ENCODE measurements around the gene VOPP1.

VOPP1 gene

DNA sequence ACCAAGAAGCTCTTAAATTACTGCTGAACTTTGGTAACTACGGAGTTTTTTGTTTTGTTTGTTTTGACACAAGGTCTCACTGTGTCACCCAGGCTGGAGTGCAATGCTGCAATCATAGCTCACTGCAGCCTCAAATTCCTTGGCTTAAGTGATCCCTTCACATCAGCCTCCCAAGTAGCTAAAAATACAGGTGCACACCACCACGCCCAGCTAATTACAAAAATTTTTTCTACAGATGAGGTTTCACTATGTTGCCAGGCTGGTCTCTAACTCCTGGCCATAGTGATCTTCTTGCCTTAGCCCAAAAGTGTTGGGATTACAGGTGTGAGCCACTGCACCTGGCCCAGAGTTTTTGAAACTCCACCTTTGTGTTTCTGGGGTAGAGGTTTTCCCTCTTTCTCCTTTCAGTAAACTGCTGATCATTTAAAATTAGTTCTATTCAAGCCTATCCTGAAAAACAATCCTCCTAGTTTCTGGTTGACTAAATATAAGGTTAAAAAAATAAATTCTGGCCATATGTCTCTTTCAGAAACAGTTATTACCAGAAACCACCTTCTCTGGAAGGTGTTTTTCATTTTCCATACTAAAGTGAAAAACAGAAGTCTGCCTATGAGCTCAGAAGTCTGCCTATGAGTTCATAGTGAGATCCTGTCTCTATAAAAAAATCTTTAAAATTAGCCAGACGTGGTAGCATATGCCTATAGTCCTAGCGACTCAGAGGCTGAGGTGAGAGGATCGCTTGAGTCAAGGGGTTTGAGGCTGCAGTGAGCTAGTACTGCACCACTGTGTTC is 63.9 kb downstream of the VOPP1 start:
- no peak for DNase-seq

- DNase-seq = no peak
These were observed 64.6 kb downstream of the VOPP1 start for GRCh38 chr7:55507743-55508142.

DNA sequence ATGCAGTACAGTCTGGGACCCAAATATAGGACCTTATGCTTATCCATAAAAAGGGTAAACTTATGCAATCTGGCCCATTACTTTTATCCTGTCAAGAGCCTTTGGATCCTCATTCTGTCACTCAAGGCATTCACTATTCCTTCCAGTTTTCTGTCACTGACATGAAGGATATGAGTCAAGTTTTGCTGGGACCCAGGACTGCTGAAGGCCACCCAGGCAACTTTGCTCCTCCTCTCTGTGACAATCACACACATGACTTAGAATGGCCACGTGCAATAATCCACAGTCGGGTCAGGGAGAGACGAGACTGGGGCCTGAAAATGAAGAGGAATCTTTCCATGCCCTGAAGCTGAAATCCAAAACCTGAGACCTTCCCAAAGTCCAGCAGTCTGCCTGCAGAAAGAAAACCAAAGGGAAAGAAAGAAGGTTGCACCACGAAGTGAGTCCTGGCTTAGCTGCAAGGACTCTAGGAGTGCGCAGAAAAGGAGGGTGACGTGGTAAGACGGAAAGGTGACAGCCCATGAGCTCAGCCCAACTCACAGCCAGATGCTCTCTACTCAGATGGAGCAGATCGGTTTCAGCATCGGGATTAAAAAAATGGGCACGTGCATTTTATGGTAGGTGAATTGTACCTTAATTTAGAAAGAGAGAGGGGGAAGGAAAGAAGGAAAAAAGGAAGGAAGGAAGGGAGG is 67.2 kb downstream of the VOPP1 start:
- no peak for DNase-seq

GRCh38 chr7:55504093-55504859 is 68.0 kb downstream of the VOPP1 start:
- no peak for DNase-seq

- DNase-seq = no peak
These were observed 69.4 kb downstream of the VOPP1 start for GRCh38 chr7:55502858-55503440.

DNA sequence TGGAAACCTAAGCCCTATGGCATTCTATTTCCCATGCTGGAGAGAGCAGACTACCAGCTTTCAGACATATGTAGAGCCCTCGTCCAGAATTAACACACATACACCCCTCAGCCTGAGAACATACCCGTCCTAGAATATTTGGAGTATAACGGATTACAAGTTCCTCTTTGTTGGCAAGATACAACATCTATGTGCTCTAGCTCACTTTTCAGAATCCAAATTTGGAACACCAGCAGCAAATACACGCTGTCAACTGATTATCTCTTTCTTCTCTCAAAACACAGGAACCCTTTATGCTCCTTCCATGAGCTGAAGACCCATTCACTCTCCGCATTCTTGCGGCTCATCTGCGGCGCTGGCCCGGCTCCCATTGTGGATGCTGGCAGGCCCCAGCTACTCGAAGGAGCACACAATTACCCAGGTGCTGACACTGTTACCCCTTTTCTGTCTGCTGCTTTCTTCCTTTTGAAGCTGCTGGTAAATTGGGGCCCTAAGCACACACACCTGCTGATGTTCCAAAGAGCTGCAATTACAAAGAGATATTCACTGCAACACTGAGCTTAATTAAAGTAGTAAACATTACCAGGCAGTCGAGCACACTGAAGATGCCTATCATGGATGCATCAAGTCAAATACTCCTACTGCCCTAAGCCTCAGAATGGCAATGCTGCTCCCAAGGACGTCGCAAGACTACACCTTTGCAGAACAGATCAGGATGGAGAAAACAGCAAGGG is 70.0 kb downstream of the VOPP1 start:
- DNase-seq = no peak

GRCh38 chr7:55501611-55502010 is 70.7 kb downstream of the VOPP1 start:
- DNase-seq = no peak

- no peak for DNase-seq
These were observed 72.1 kb downstream of the VOPP1 start for GRCh38 chr7:55500117-55500756.

- no peak for DNase-seq
These were observed 72.7 kb downstream of the VOPP1 start for GRCh38 chr7:55499591-55499990.

- no peak for DNase-seq
These were observed 73.5 kb downstream of the VOPP1 start for GRCh38 chr7:55498770-55499169.

DNA sequence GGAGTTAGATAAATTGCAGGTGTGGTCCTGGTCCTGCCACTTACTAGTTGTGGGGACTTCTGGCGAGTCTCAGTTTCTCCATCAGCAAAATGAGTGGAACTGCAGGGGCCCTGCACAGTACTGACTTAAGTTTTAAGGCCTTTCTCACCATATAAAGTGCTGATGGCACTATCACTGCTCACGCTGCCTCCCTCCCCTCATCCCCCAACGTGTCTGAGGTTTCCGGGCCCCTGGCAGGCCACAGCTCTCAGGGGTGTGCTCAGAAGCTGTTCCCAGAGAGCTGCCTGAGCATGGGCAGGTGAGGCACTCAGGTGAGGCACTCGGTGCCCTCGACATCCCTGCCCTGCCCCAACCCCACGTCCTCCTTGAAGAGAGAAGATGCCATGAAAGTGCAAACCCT is 74.2 kb downstream of the VOPP1 start:
- peak; percentile 19 for DNase-seq

DNA sequence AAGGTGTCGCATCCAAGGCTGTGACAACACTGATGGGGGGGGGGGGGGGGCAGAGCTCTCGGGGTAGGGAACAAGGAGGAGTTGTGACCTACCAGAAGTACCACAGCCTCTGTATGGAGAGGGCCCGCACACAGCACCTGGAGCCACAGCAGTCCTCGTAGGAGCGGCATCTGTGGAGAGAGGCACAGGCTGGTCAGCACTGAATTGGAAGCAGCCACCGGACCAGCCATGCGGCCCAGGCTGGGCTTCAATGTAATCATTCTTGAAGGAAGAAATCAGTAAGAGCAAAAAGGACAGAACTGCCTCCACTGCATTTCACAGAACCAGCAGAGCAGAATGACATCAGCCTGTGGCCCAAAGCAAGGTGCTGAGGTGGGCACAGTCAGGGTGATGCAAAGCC is 74.8 kb downstream of the VOPP1 start:
- no peak for DNase-seq

DNA sequence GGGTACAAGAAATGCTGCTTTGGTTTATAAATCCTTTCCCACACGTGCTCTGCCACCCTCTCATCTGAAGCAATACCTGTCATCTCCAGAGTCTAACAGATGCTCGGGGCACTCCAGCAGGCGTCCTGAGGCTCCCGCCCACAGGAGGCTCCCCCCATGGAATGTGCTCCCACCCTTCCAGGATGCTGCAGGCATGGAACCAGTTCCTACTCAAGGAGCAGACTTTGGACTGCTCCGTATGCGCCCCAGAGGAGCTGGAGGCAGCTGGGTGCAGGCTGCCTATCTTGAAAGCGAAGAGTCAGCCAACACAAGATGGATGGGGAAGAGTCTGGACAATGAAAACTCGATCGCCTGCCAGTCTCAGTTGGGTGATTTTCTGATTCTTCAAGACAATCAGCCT is 75.4 kb downstream of the VOPP1 start:
- no peak for DNase-seq

DNA sequence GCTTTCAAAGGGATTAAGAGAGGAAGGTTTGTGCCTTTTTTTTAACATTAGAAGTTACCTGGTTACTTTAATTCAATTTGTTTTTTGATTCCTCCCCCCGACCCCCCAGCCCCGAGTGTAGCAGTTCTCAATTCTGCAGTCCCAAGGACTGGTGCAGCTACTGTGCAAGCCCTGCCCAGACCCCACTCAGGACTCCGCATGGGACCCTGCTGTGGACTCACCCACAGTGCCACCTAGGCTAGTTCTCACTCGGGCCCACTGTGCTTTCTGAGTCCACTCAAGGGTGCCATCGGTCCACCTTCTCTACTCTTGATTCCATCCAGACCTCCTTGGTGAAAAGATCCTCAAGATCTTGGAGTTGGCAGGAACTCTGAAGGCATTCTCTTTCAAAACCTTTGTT is 77.4 kb downstream of the VOPP1 start:
- no peak for DNase-seq

- DNase-seq = no peak
These were observed 78.9 kb downstream of the VOPP1 start for GRCh38 chr7:55493408-55493807.

- DNase-seq = no peak
These were observed 81.0 kb downstream of the VOPP1 start for GRCh38 chr7:55491346-55491745.

GRCh38 chr7:55490099-55490498 is 82.2 kb downstream of the VOPP1 start:
- DNase-seq = no peak

GRCh38 chr7:55489552-55489951 is 82.8 kb downstream of the VOPP1 start:
- DNase-seq = no peak

- no peak for DNase-seq
These were observed 83.4 kb downstream of the VOPP1 start for GRCh38 chr7:55488804-55489340.

GRCh38 chr7:55488216-55488615 is 84.1 kb downstream of the VOPP1 start:
- no peak for DNase-seq

GRCh38 chr7:55486991-55487390 is 85.3 kb downstream of the VOPP1 start:
- no peak for DNase-seq

GRCh38 chr7:55486192-55486590 is 86.1 kb downstream of the VOPP1 start:
- DNase-seq = no peak

All from central memory CD4-positive, alpha-beta T cell (primary cell).